ENCODE results near the gene LDB3.

LDB3 gene

DNA sequence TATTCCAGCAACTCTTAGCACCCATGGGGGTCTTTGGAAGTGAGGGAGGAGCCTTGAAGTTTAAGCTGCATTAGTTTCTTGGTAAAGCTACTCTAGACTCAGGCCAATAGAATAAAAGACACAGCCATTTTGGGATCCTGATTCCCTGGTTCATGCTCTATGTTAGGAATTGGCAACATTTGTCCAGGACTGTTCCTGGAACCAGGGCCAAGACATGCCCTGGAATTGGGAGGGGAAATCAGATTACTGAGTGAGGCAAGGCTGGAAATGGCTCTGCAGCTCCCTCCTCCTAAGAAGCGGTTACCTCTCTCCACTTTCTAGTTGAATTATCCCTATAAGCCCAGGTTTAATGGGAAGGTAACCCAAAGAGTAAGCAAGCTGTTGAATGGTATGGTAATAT lies 73.9 kb downstream of the LDB3 start:
- no peak overlapping the region for H3K4me3 ChIP-seq (ENCODE audit: low read length)
- no peaks in the 10 kb centered on the region for H3K27me3 ChIP-seq (ENCODE audit: control insufficient read depth, insufficient read depth, low read length)
- H3K36me3 ChIP-seq (ENCODE audit: control insufficient read depth, insufficient read depth, low read length): no peaks in the 10 kb centered on the region
- H3K9ac ChIP-seq (ENCODE audit: low read length): no peak overlapping the region
- no peaks in the 10 kb centered on the region for H3K9me3 ChIP-seq (ENCODE audit: control insufficient read depth, low read length)
- no peaks in the 10 kb centered on the region for H3K4me1 ChIP-seq (ENCODE audit: control insufficient read depth, insufficient read depth, low read length)

DNA sequence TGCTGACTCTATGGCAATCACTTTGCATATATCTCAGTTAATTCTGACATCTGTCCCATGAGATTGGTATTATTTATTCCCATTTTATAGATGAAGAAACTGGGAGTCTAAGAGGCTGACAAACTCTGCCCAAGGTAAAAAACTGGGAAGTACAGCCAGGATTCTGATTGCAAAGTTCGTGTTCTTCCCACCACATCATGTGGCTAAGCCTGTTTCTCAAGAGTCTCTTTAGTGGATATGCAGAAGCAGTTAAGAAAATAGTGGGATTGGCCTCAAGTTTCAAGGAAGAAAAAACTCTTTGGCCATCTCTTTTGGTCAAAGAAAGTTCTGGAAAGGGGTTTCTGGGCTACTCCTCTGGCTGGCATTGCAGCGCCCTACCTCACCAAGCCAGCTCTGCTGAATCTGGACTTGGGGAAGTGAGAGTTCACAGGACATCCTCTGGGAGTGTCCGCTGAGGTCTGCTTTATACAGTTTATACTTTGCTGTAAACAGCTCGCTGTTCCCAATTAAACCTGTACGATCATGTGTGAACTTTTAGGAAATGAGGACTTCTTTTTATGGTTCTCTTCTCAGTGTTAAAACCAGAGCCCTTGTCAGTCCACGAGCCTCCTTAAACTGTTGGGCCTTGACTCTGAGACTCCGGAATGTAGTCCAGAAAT lies 75.9 kb downstream of the LDB3 start:
- Histone ChIP-seq H3K4me3 (ENCODE audit: low read length) (no peak overlapping the region), H3K27me3 (ENCODE audit: control insufficient read depth, insufficient read depth, low read length) (no peaks in the 10 kb centered on the region)

DNA sequence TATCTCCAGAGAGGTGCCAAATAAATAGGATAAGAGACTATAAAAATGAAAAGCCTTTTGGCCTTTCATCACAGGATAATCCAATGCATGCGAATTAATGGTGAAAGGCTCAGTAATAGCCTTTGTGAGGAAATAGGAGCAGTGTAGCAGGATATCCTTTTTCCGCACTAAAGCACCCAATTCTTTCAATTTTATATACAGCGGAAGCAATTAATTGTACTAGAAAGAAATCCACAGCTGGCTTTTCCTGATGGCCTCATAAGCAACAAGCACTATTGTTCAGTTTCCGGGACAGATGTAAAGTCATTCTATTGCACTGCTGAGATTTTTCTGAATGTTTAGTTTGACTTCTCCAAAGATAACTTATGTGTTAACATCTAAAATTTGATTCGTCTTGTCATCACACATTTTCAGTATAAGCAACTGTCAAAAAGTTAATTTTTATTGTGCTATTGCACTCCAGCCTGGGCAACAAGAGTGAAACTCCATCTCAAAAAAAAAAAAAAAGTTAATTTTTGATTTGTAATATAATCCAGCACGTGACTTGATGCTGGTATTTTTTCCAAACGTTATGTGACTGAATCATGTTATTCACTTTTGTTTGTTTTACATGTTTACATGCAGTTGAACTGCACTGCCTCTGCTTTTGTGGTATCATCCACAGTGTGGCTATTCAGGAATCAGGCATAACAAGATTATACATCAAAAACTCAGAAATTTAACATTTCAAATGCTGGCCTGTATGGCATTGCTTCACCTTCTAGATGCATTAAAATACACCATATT lies 79.7 kb downstream of the LDB3 start:
- Histone ChIP-seq H3K9ac (ENCODE audit: low read length) (no peak overlapping the region), H3K4me1 (ENCODE audit: control insufficient read depth, insufficient read depth, low read length) (peaks cover 4% of the 10 kb centered on the region), H3K36me3 (ENCODE audit: control insufficient read depth, insufficient read depth, low read length) (no peaks in the 10 kb centered on the region), H3K27me3 (ENCODE audit: control insufficient read depth, insufficient read depth, low read length) (no peaks in the 10 kb centered on the region), H3K9me3 (ENCODE audit: control insufficient read depth, low read length) (no peaks in the 10 kb centered on the region), H3K4me3 (ENCODE audit: low read length) (no peak overlapping the region)

More for the DNA sequence above, 75.9 kb downstream of the LDB3 start:
- Histone ChIP-seq H3K9me3 (ENCODE audit: control insufficient read depth, low read length) (no peaks in the 10 kb centered on the region), H3K4me1 (ENCODE audit: control insufficient read depth, insufficient read depth, low read length) (no peaks in the 10 kb centered on the region), H3K36me3 (ENCODE audit: control insufficient read depth, insufficient read depth, low read length) (no peaks in the 10 kb centered on the region), H3K9ac (ENCODE audit: low read length) (no peak overlapping the region)

DNA sequence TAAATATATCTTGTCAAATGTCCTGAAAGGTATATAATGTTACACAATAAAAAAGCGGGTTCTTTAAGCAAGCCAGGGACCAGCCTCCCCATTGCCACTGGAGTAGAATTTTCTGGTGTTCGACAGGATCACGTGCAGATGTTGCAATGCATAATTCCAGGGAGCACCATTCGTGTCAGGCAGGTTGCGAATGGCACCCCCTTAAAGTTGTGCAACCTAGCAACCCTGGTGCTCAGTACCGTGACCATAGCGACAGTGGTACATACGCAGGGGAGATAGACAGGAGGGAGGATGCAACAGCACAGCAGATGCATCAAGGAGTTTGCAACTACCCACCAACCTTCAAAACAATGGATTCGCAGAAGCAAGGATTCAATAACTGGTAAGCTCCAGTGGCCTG lies 81.5 kb downstream of the LDB3 start:
- H3K27me3 ChIP-seq (ENCODE audit: control insufficient read depth, insufficient read depth, low read length): no peaks in the 10 kb centered on the region
- no peaks in the 10 kb centered on the region for H3K9me3 ChIP-seq (ENCODE audit: control insufficient read depth, low read length)
- no peak overlapping the region for H3K4me3 ChIP-seq (ENCODE audit: low read length)
- no peaks in the 10 kb centered on the region for H3K36me3 ChIP-seq (ENCODE audit: control insufficient read depth, insufficient read depth, low read length)
- H3K4me1 ChIP-seq (ENCODE audit: control insufficient read depth, insufficient read depth, low read length): peaks cover 4% of the 10 kb centered on the region
- H3K9ac ChIP-seq (ENCODE audit: low read length): no peak overlapping the region

DNA sequence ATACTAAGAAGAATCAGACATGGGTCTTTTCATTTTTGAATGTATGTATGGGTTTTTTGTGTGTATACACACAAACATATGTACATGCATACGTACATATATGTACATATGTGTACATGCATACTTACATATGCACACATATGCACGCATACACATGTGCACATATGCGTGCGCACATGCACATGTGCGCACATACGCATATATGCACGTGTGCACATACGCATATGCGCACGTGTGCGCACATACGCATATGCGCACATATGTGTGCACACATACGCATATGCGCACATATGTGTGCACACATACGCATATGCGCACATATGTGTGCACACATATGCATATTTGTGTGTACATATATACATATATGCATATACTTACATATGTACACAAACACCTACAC lies 83.2 kb downstream of the LDB3 start:
- no peaks in the 10 kb centered on the region for H3K27me3 ChIP-seq (ENCODE audit: control insufficient read depth, insufficient read depth, low read length)

DNA sequence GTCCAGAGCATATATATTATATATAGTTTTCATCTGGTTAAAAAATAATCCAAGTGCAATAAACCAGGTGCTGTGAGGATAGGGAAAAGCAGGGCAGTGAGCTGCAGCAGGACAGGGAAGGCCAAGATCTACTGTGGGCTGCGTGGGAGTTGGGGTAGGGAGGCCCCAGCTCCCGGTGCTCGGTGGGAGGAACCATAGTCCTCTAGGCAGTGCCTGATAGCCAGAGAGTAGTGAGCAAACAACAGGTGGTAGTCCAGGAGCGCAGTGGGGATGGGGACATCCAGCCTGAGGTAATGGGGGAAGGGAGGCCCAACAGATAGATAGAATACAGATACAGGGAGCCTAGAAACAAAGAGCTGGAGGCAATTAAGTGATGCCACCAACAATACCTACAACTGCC lies 84.0 kb downstream of the LDB3 start:
- Histone ChIP-seq H3K27me3 (ENCODE audit: control insufficient read depth, insufficient read depth, low read length) (no peaks in the 10 kb centered on the region), H3K9me3 (ENCODE audit: control insufficient read depth, low read length) (no peaks in the 10 kb centered on the region), H3K9ac (ENCODE audit: low read length) (no peak overlapping the region), H3K4me3 (ENCODE audit: low read length) (no peak overlapping the region), H3K36me3 (ENCODE audit: control insufficient read depth, insufficient read depth, low read length) (no peaks in the 10 kb centered on the region), H3K4me1 (ENCODE audit: control insufficient read depth, insufficient read depth, low read length) (peaks cover 4% of the 10 kb centered on the region)

More for the DNA sequence above, 83.2 kb downstream of the LDB3 start:
- H3K4me1 ChIP-seq (ENCODE audit: control insufficient read depth, insufficient read depth, low read length): peaks cover 4% of the 10 kb centered on the region
- no peak overlapping the region for H3K4me3 ChIP-seq (ENCODE audit: low read length)
- H3K9me3 ChIP-seq (ENCODE audit: control insufficient read depth, low read length): no peaks in the 10 kb centered on the region
- no peak overlapping the region for H3K9ac ChIP-seq (ENCODE audit: low read length)
- no peaks in the 10 kb centered on the region for H3K36me3 ChIP-seq (ENCODE audit: control insufficient read depth, insufficient read depth, low read length)

DNA sequence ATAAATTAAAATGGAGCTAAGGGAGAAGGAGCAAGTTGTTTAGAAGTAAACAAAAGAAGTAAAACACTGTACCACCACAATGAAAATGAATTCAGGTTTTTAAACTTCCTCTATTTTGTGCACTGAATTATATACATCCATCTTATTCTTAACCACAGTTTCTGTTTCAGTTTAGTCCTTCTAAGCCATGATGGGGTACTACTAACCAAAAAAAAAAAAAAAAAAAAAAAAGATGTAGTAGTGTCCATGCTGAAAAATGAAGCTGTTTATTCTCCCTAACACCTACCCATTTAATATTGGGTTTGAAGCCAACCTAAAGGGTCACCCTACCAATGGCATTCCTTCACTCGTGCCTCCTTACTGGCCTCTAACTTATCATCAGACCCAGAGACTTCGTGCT lies 84.7 kb downstream of the LDB3 start:
- H3K4me3 ChIP-seq (ENCODE audit: low read length): no peak overlapping the region
- no peaks in the 10 kb centered on the region for H3K27me3 ChIP-seq (ENCODE audit: control insufficient read depth, insufficient read depth, low read length)
- no peaks in the 10 kb centered on the region for H3K9me3 ChIP-seq (ENCODE audit: control insufficient read depth, low read length)
- H3K36me3 ChIP-seq (ENCODE audit: control insufficient read depth, insufficient read depth, low read length): no peaks in the 10 kb centered on the region
- peaks cover 4% of the 10 kb centered on the region for H3K4me1 ChIP-seq (ENCODE audit: control insufficient read depth, insufficient read depth, low read length)
- H3K9ac ChIP-seq (ENCODE audit: low read length): no peak overlapping the region

DNA sequence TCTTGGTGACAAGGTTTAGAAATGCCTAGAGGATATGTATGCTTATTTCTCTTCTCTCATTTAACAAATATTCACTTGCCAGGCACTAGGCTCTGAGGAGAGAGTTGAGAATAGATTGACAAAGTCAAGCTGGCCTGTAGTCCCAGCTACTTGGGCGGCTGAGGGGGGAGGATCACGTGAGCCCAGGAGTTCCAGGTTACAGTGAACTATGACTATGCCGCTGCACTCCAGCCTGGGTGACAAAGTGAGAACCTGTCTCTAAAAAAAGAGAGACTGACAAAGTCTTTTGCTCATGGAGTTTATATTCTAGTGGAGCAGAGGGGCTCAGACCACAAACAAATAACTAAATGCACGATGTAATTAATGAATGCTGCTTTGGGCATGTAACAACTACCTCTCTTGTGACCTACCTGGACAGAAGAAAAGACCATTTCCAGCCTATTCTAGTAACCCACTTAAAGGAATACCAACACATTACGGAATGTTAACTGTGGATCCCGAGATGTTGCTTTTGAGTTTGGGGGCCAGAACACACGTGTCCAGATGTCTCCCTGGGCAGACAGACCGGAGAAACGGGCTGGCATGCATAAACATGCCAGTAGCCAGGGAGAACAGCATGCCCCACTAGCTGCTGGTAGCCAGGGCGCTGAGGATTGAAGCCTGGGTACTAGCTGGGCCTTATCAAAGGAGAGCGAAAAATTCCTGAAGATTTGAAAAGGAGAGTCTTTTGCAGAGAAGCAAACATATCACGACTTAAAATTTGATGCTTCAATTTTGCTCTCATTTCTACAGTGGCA lies 85.5 kb downstream of the LDB3 start:
- Histone ChIP-seq H3K9ac (ENCODE audit: low read length) (no peak overlapping the region), H3K27me3 (ENCODE audit: control insufficient read depth, insufficient read depth, low read length) (no peaks in the 10 kb centered on the region), H3K9me3 (ENCODE audit: control insufficient read depth, low read length) (no peaks in the 10 kb centered on the region), H3K4me3 (ENCODE audit: low read length) (no peak overlapping the region), H3K4me1 (ENCODE audit: control insufficient read depth, insufficient read depth, low read length) (peaks cover 10% of the 10 kb centered on the region), H3K36me3 (ENCODE audit: control insufficient read depth, insufficient read depth, low read length) (no peaks in the 10 kb centered on the region)

DNA sequence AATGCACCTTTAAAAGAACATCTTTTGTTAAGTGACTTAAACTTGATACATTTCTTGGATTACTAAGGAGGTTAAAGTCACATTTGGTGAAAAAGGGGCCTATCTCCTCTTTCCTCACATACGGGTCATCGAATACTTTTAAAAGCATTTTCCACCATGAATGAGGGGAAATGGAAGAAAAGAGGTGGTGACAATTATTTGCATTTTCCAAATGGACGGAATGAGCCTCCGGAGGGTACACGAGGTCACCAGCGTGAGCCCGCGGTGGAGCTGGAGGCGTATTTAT lies 87.1 kb downstream of the LDB3 start:
- peak overlapping the region; percentile 57 for H3K4me3 ChIP-seq (ENCODE audit: low read length)
- H3K4me1 ChIP-seq (ENCODE audit: control insufficient read depth, insufficient read depth, low read length): peaks cover 11% of the 10 kb centered on the region
- H3K9me3 ChIP-seq (ENCODE audit: control insufficient read depth, low read length): no peaks in the 10 kb centered on the region
- no peaks in the 10 kb centered on the region for H3K27me3 ChIP-seq (ENCODE audit: control insufficient read depth, insufficient read depth, low read length)
- H3K36me3 ChIP-seq (ENCODE audit: control insufficient read depth, insufficient read depth, low read length): no peaks in the 10 kb centered on the region
- peak overlapping the region; percentile 76 for H3K9ac ChIP-seq (ENCODE audit: low read length)

DNA sequence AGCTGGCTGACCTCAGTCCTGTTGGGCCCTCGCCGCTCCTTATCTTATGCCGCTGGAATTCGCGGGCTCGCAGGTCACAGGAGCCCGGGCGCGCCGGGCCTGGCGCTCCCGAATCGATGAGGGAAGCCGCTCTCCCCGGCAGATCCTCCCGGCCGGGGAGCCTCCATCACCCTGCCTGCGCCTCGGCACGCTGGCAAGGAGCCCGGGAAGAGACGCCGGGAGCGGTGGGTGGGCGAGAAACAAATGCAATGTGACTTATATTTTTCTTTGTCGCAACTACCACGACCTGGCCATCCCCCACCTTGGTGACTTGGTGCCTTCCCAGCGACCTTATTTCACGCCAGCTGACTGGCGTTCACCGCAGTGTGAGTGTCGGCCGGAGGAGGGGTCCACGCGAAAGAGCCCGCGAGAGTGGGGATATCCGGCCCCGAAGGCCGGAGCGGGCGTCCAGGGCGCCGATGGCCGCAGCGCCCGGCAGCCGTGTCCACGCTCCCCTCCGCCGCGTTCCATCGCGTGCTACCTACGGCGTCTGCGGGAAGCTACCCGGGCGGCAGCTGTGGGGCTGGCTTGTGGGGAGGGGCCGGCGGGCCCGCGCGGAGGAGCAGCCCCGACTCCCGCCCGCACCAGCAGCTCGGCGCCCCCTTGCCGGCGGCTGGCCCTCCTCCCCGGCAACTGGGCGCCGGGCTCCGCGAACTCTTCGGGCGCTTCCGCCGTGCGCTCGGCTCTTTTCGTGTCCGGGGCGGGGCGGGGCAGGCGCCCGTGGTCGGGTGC lies 87.6 kb downstream of the LDB3 start:
- peak overlapping the region; percentile 57 for H3K4me3 ChIP-seq (ENCODE audit: low read length)
- peak overlapping the region; percentile 76 for H3K9ac ChIP-seq (ENCODE audit: low read length)
- H3K27me3 ChIP-seq (ENCODE audit: control insufficient read depth, insufficient read depth, low read length): no peaks in the 10 kb centered on the region
- H3K36me3 ChIP-seq (ENCODE audit: control insufficient read depth, insufficient read depth, low read length): no peaks in the 10 kb centered on the region
- H3K9me3 ChIP-seq (ENCODE audit: control insufficient read depth, low read length): no peaks in the 10 kb centered on the region
- H3K4me1 ChIP-seq (ENCODE audit: control insufficient read depth, insufficient read depth, low read length): peaks cover 11% of the 10 kb centered on the region

DNA sequence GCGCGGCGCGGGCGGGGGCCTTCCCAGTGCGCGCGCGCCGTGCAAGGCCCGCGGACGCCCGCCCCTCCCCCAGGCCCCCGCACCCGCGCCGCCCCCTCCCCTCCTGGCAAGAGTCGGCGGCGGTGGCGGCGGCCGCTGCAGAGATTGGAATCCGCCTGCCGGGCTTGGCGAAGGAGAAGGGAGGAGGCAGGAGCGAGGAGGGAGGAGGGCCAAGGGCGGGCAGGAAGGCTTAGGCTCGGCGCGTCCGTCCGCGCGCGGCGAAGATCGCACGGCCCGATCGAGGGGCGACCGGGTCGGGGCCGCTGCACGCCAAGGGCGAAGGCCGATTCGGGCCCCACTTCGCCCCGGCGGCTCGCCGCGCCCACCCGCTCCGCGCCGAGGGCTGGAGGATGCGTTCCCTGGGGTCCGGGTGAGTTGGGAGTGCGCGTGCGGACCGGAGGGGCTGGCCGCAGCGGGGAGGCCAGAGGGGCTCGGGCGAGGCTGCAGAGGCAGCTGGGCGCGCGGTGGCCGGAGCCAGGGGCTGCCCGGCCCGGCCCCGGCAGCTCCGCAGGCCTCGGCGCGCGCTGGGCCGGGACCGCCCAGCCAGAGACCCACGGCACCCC lies 88.3 kb downstream of the LDB3 start, which contains the start of gene BMPR1A:
Gene BMPR1A, plus strand, starts transcription at position 109 of the 602 bp plus-strand sequence. CDS start 119,400 bp downstream, outside the sequence.
- peaks cover 11% of the 10 kb centered on the region for H3K4me1 ChIP-seq (ENCODE audit: control insufficient read depth, insufficient read depth, low read length)
- peak within 1 kb of the TSS; percentile 81 for H3K9ac ChIP-seq (ENCODE audit: low read length)
- H3K9me3 ChIP-seq (ENCODE audit: control insufficient read depth, low read length): no peaks in the 10 kb centered on the region
- H3K27me3 ChIP-seq (ENCODE audit: control insufficient read depth, insufficient read depth, low read length): no peaks in the 10 kb centered on the region
- H3K36me3 ChIP-seq (ENCODE audit: control insufficient read depth, insufficient read depth, low read length): no peaks in the 10 kb centered on the region
- H3K4me3 ChIP-seq (ENCODE audit: low read length): peak within 1 kb of the TSS; percentile 57
